Naive thymus-derived CD8-positive, alpha-beta T cell (primary cell): ENCODE measurements around the gene MIXL1. TPM values are rescaled to one million over a fixed set of nuclear protein-coding genes. Genes with fewer than 3 reads are reported as not detected.
A peak's percentile ranks its signal among the peaks of the same experiment; 100 is the strongest.

Experiments
- ATAC-seq, 2 donors: fragments of 150-1000 bp; cut with Tn5 transposase in 1 of 2; sonication (Bioruptor Pico), chemical (Tn5 transposase) in 1 of 2; 1 replicate in 1 of 2; 2 replicates in 1 of 2; pipeline ENCODE4 v1.10.0; 2021; ENCODE audit warnings: mild to moderate bottlenecking in 2 of 2, moderate library complexity in 2 of 2
- POLR2A ChIA-PET: fragments of 350-600 bp; sonication (Branson Sonifier 250); formaldehyde crosslinking; loops from one replicate; lab custom pipeline; 2021; ENCODE audit warnings: antibody characterized with exemption; lab: Charles Lee
- DNase-seq, 10 donors: peaks; one replicate each; pipeline versions ENCODE4 v3.0.0 to v3.0.0-alpha.2; 2020 to 2022
- H3K27ac Mint-ChIP-seq, 10 donors: one replicate each; pipeline ENCODE4 v1.8.0; 2020 to 2022; ENCODE audit warnings: mild to moderate bottlenecking in 10 of 10, mixed read lengths in 10 of 10, moderate library complexity in 4 of 10, inconsistent platforms in 1 of 10
- H3K27me3 Mint-ChIP-seq, 5 donors: one replicate each; pipeline ENCODE4 v1.8.0; 2021 to 2022; ENCODE audit warnings: mixed read lengths in 5 of 5
- H3K36me3 Mint-ChIP-seq, 3 donors: one replicate each; pipeline ENCODE4 v1.8.0; 2020 to 2022; ENCODE audit warnings: mixed read lengths in 3 of 3, mild to moderate bottlenecking in 2 of 3, inconsistent platforms in 1 of 3
- H3K4me1 Mint-ChIP-seq, 4 donors: one replicate each; pipeline ENCODE4 v1.8.0; 2021 to 2022; ENCODE audit warnings: mixed read lengths in 4 of 4
- H3K4me3 Mint-ChIP-seq, 10 donors: one replicate each; pipeline ENCODE4 v1.8.0; 2020 to 2022; ENCODE audit warnings: mild to moderate bottlenecking in 10 of 10, mixed read lengths in 10 of 10, moderate library complexity in 6 of 10, inconsistent platforms in 1 of 10
- H3K9me3 Mint-ChIP-seq, 9 donors: one replicate each; pipeline ENCODE4 v1.8.0; 2020 to 2022; ENCODE audit warnings: mixed read lengths in 9 of 9, mild to moderate bottlenecking in 3 of 9, inconsistent platforms in 1 of 9, moderate library complexity in 1 of 9
- polyA plus RNA-seq, 3 donors: library from polyadenylated mRNA; unstranded; fragments of 300-500 nt; fragmentation: Illumina TruSeq; gene quantifications; one replicate each; pipeline ENCODE4 v1.2.3, GENCODE V29; 2021
- total RNA-seq, 8 experiments: library from RNA in 2 of 8; stranded (reverse) in 2 of 8; gene quantifications; one replicate each; pipeline ENCODE4 v1.2.3 and lab custom pipeline; 2021 to 2026

Gene MIXL1
- not detected for total RNA-seq
- under 1 TPM in 1 of 3 donors, not detected in 2; 0.13 TPM for polyA plus RNA-seq
- total RNA-seq (lab: John Stamatoyannopoulos, UW): 0 to 0.08 (median 0) reads per million in 6 experiments

DNA sequence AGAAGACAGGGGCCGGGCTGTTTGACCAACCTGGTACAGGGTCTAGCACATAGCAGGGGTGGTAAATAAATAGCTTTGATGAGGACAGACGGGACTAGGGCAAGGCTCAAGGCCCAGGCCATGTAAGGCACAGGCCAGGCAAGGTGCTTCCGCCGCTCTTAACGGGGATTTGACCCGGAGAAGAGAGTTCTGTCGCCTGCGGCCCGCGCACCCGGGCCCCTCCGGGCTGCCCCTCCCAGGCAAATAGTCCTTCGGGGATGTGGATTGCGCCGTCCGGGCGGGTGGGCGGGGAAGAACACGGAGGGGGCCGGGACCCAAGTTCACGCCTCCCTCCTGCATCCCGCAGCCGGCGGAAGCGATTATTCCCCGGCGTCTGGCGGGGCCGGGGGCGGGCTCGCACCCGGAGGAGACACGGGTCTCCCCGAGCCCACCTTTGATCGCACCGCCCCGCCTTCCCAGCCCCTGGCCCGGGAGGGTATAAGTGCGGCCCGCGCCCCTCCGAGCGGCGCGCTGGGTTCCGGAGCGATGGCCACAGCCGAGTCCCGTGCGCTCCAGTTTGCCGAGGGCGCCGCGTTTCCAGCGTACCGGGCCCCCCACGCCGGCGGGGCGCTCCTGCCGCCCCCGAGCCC is at the start of gene MIXL1:
Gene MIXL1, plus strand, starts transcription at position 508 of the 629 bp plus-strand sequence. Its CDS starts 18 bp downstream, at position 526.
- DNase-seq (peak in 1 of 10 donors; percentile 13), ATAC-seq (peak; percentile 65 to 76)
- Mint-ChIP-seq H3K27me3 (peaks cover 9 to 38% (median 25%) of the 10 kb centered on the region in 5 donors), H3K4me1 (peaks cover 5 to 8% (median 5%) of the 10 kb centered on the region in 4 donors), H3K27ac (peak within 1 kb of the TSS in 1 of 10 donors; percentile 51), H3K4me3 (peak within 1 kb of the TSS; percentile 72 to 87 (median 80)), H3K36me3 (peaks cover 0 to 4% (median 2%) of the 10 kb centered on the region in 3 donors), H3K9me3 (no peaks in the 10 kb centered on the region)
- POLR2A ChIA-PET: interaction anchor here (0.5 kb wide), 1 partner anchor 41 kb away, joined by 3 read pairs; no protein-coding TSS in a partner anchor

DNA sequence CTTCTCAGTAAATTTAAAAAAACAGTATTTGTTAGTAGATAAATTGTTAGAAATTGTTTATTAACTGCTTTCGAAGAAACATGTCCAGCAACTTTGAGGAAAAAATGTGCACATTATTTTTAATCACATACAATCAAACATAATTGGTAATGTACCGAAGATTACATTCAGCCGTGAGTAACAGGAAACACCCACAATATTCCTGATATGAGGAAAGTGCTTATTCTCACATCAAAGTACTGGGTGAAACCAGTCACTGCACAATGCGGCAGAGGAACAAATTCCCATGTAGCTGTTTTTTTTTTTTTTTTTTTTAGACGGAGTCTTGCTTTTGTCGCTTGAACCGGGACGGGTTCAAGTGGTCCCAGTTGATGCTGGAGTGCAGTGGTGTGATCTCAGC is 46.6 kb upstream of the MIXL1 start:
- no peak overlapping the region for H3K4me3 Mint-ChIP-seq
- no peaks in the 10 kb centered on the region for H3K27me3 Mint-ChIP-seq
- DNase-seq (no peak), ATAC-seq (no peak)
- peaks cover 0 to 42% (median 6%) of the 10 kb centered on the region in 3 donors for H3K36me3 Mint-ChIP-seq
- H3K27ac Mint-ChIP-seq: no peak overlapping the region
- POLR2A ChIA-PET: interaction anchor here (0.6 kb wide), 1 partner anchor 27 kb away, joined by 3 read pairs; no protein-coding TSS in a partner anchor
- peaks cover 17 to 67% (median 52%) of the 10 kb centered on the region in 4 donors for H3K4me1 Mint-ChIP-seq
- no peaks in the 10 kb centered on the region for H3K9me3 Mint-ChIP-seq

DNA sequence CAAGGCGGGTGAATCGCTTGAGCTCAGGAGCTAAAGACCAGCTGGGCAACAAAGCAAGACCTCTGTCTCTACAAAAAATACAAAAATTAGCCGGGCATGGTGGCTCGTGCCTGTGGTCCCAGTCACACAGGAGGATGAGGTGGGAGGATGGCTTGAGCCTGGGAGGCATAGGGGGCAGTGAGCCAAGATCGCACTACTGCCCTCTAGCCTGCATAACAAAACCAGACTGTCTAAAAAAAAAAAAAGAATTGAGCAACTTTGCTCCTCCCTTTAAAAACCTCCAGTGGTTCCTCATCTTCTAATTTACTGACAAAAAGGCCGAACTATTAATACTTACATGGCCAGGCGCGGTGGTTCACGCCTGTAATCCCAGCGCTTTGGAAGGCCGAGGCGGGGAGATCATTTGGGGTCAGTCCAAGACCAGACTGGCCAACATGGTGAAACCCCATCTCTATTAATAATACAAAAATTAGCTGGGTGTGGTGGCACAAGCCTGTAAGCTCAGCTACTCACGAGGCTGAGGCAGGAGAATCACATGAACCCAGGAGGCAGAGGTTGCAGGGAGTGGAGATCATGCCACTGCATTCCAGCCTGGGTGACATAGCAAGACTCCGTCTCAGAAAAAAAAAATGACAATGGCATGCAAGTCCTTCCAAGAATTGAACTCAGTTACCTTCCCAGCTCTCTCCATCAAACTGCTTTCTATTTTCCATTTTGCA is 41.3 kb upstream of the MIXL1 start:
- ATAC-seq: no peak
- POLR2A ChIA-PET: interaction anchor here (0.6 to 1.1 kb wide), 4 partner anchors 41 to 172 kb away, joined by 3 to 7 read pairs (median 4); partner anchors contain the start of gene MIXL1
- Mint-ChIP-seq H3K9me3 (no peaks in the 10 kb centered on the region), H3K4me1 (peaks cover 22 to 79% (median 71%) of the 10 kb centered on the region in 4 donors), H3K4me3 (peak overlapping the region in 9 of 10 donors; percentile 11 to 58 (median 46)), H3K27me3 (no peaks in the 10 kb centered on the region), H3K27ac (peak overlapping the region in 5 of 10 donors; percentile 13 to 73 (median 72)), H3K36me3 (peaks cover 0 to 39% (median 4%) of the 10 kb centered on the region in 3 donors)
- DNase-seq: no peak

DNA sequence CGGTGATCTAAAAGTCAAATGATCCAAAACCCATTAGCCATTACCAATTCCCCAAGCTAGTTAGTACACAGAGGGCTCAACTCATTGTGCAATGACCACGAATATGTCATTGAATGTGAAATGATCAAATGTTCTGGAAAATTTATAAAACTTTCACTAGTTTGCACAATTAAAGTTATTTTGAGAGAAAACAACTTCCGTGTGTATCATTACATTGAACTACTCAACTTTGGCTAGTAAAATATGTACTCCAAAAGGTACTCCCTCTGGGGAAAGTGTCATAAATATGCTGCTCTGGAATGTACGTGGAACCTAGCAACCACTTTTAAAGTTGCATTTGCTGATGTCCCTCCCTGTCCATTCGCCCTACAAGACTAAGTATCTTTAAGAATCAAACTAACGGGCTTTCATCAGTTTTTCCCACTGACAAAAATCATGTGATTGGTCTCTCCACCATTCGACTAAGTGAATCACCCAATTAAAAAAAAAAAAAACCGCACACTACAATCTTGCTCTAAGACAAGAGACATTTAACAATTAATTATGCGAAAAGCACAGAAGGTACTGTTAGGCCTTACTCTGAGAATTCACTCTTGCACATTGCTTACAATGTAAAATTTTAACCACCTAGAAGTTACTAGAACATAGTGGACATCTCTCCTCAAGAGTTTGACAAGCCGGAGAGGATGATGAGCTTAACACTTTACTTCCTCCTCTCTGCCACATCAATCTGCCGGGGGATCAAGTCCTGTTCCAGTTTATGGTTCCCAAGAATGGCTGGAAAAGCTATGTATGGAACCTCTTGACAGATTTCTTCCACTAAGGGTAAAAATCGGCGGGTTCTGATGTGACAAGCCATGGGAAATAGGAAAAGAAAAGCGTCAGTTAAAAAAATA is 38.1 kb upstream of the MIXL1 start:
- Mint-ChIP-seq H3K36me3 (peaks cover 0 to 20% (median 0%) of the 10 kb centered on the region in 3 donors), H3K27me3 (no peaks in the 10 kb centered on the region), H3K9me3 (no peaks in the 10 kb centered on the region), H3K27ac (peak overlapping the region; percentile 91 to 97 (median 96)), H3K4me1 (peaks cover 13 to 58% (median 52%) of the 10 kb centered on the region in 4 donors), H3K4me3 (peak overlapping the region; percentile 87 to 96 (median 94))
- POLR2A ChIA-PET: interaction anchor here (0.6 to 1.8 kb wide), 8 partner anchors 8 to 754 kb away, joined by 3 to 6 read pairs (median 4); partner anchors contain the start of genes H3-3A and SRP9
- no peak for ATAC-seq
- no peak for DNase-seq

DNA sequence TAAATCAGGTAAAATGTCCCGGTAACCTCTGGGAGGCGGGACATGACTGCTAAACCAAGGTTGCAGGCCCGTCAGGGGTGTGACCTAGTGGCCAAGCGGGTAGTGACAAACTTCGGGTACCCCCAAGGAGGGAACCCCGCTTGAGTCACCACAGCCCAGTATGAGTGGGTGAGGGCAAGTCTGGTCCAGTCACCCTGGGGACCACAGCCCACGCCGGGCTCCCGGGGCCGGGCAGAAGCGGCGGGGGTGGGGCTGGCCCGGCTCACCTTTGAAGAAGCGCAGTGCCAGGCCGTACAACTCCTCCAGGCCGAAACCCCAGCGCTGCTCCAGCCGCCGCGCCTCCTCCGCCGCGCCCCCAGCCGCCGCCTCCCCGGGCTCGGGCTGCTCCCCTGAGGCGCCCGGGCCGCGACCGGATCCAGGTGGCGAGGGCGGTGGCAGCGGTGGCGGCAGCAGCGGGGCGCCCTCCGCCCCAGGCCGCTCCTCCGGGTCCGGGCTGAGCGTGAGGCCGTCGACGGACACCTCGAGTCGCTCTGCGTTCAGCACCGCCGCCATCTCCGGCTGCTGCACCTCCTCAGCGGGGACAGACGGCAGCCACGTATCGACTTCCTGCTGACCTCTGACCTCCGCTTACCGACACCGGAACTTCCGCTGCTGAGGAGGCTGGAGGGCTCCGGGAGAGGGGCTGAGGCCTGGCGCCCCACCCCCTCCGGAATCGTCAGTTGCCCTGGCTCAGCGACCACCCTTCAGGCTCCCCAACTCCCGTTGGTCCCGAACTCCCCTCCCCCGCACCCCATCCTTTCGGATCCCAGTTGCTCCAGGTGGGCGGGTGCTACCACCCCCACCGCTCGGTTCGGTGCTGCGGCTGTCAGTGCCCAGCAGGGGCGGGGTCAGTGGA is 37.1 kb upstream of the MIXL1 start, which contains the start of gene ACBD3:
Gene ACBD3, minus strand, starts transcription at position 618 of the 895 bp plus-strand sequence. Its CDS starts 66 bp downstream, at position 552.
- Mint-ChIP-seq H3K36me3 (peaks cover 0 to 15% (median 0%) of the 10 kb centered on the region in 3 donors), H3K27ac (peak within 1 kb of the TSS; percentile 92 to 98 (median 96)), H3K9me3 (no peaks in the 10 kb centered on the region), H3K4me3 (peak within 1 kb of the TSS; percentile 87 to 97 (median 94)), H3K27me3 (no peaks in the 10 kb centered on the region), H3K4me1 (peaks cover 13 to 48% (median 42%) of the 10 kb centered on the region in 4 donors)
- peak; percentile 72 to 92 (median 84) for DNase-seq
- POLR2A ChIA-PET: interaction anchor here (0.6 to 1.8 kb wide), 8 partner anchors 14 to 457 kb away, joined by 3 to 6 read pairs (median 4); partner anchors contain the start of genes H3-3A and SRP9
- peak; percentile 95 to 98 for ATAC-seq

DNA sequence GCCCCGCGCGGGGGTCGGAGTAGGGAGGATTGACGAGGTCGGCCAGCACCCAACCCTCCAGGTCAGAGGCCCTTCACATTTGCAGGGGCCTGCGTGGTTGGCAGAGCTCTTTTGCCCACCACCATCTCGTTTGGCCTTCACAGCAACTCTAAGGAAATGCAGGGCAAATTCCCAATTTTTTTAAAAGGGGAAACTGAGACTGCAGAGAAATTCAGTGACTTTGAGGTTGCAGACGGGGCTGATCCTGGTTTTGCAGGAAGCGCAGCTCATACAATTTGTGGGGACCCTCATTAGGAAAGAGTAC is 36.5 kb upstream of the MIXL1 start:
- POLR2A ChIA-PET: interaction anchor here (0.6 to 1.8 kb wide), 4 partner anchors 21 to 456 kb away, joined by 3 to 4 read pairs (median 4); partner anchors contain the start of genes H3-3A and SRP9
- Mint-ChIP-seq H3K27me3 (no peaks in the 10 kb centered on the region), H3K4me1 (peaks cover 9 to 42% (median 36%) of the 10 kb centered on the region in 4 donors), H3K27ac (peak overlapping the region; percentile 87 to 98 (median 96)), H3K36me3 (peaks cover 0 to 9% (median 0%) of the 10 kb centered on the region in 3 donors), H3K4me3 (peak overlapping the region; percentile 82 to 97 (median 92)), H3K9me3 (no peaks in the 10 kb centered on the region)
- ATAC-seq: no peak
- DNase-seq: no peak

DNA sequence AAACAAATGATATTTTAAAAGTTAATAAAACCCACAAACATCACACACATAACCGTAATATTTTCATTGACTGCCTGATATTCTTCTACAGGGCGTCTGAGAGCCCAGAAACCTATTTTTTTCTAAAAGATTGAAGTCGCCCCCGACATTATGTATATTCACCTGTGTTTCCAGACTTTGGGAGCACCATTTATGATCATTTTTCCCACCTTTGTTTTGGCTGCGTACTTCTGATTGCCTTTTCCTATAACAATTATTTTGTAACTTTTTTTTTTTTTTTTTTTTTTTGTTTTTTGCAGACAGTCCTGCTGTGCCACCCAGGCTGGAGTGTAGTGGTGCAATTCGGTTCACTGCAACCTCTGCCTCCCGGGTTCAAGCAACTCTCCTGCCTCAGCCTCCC is 36.1 kb upstream of the MIXL1 start:
- Mint-ChIP-seq H3K4me3 (peak overlapping the region in 9 of 10 donors; percentile 84 to 97 (median 92)), H3K9me3 (no peaks in the 10 kb centered on the region), H3K4me1 (peaks cover 9 to 38% (median 32%) of the 10 kb centered on the region in 4 donors), H3K27ac (peak overlapping the region; percentile 87 to 98 (median 96)), H3K36me3 (peaks cover 0 to 7% (median 0%) of the 10 kb centered on the region in 3 donors), H3K27me3 (no peaks in the 10 kb centered on the region)
- ATAC-seq (no peak), DNase-seq (no peak)
- POLR2A ChIA-PET: interaction anchor here (0.7 to 1.8 kb wide), 3 partner anchors 22 to 409 kb away, joined by 3 to 4 read pairs (median 4); partner anchors contain the start of genes H3-3A and SRP9

DNA sequence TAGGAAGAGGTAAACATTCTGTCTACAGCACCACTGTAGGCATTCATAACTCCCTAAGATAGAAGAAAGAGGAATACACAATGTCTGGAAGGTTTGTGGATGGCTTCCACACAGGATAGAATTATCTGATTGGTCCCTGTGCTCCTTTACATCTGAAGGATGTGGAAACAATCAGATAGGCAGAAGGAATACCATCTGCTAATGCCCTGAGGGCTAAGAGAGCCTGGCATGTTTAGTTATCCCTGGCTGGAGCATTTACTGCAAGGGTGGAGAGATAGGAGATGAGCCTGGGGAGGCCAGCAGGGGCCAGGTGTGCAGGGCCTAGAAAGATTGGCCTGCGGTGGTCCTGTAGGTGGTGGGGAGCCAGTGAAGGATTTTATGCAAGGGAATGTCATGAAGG is 28.3 kb upstream of the MIXL1 start:
- no peaks in the 10 kb centered on the region for H3K9me3 Mint-ChIP-seq
- no peaks in the 10 kb centered on the region for H3K36me3 Mint-ChIP-seq
- H3K4me1 Mint-ChIP-seq: peaks cover 3 to 6% (median 5%) of the 10 kb centered on the region in 4 donors
- peak overlapping the region in 1 of 10 donors; percentile 41 for H3K27ac Mint-ChIP-seq
- H3K4me3 Mint-ChIP-seq: no peak overlapping the region
- H3K27me3 Mint-ChIP-seq: peaks cover 0 to 17% (median 10%) of the 10 kb centered on the region in 5 donors
- POLR2A ChIA-PET: no interaction called here
- ATAC-seq (no peak), DNase-seq (no peak)

DNA sequence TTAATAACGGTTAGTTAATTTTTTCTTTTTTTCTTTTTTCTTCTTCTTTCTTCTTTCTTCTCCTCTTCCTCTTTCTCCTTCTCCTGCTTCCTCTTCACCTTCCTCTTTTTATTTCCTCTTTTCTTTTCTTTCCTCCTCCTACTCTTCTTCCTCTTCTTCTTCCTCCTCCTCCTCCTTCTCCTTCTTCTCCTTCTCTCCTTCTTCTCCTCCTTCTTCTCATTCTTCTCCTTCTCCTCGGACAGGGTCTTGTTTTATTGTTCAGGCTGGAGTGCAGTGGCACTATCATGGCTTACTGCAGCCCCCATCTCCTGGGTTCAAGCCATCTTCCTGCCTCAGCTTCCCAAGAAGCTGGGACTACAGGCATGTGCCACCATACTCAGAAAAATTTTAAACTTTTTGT is 23.5 kb upstream of the MIXL1 start:
- ATAC-seq: no peak
- Mint-ChIP-seq H3K27me3 (peaks cover 2 to 20% (median 10%) of the 10 kb centered on the region in 5 donors), H3K27ac (peak overlapping the region in 2 of 10 donors; percentile 10 to 11), H3K9me3 (no peaks in the 10 kb centered on the region), H3K4me3 (no peak overlapping the region), H3K36me3 (no peaks in the 10 kb centered on the region), H3K4me1 (peaks cover 3 to 6% (median 5%) of the 10 kb centered on the region in 4 donors)
- DNase-seq: no peak
- POLR2A ChIA-PET: interaction anchor here (1.2 kb wide), 1 partner anchor 74 kb away, joined by 3 read pairs; no protein-coding TSS in a partner anchor

DNA sequence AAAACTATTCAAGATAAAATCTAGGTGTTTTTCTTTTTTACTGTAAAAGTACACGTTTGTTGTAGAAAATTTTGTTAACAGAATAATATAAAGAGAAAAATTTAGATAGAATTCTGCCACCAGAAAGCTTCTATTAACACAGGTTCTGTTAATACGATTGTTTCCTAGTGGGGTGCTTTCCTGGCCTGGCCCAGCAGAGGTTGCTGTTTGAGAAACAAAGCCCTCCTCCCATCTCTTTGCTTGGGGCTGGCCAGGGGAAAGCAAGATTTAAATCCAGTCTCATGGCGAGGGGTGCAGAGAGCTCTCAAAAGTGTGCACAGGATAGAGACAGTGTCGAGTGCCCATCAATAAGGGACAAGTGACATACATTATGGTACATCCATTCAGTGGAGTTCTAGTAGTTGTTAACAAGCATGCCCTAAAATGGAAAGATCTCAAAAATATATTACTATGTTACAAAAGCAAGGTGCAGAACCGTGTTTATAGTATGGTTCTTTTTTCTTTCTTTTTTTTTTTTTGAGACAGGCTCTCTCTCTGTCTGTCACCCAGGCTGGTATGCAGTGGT is 22.4 kb upstream of the MIXL1 start:
- Mint-ChIP-seq H3K9me3 (no peaks in the 10 kb centered on the region), H3K4me3 (no peak overlapping the region), H3K27ac (no peak overlapping the region), H3K36me3 (no peaks in the 10 kb centered on the region), H3K27me3 (peaks cover 2 to 20% (median 10%) of the 10 kb centered on the region in 5 donors), H3K4me1 (peaks cover 3 to 6% (median 5%) of the 10 kb centered on the region in 4 donors)
- DNase-seq (no peak), ATAC-seq (no peak)
- POLR2A ChIA-PET: interaction anchor here (0.6 kb wide), 1 partner anchor 31 kb away, joined by 3 read pairs; no protein-coding TSS in a partner anchor
